Measurements from ENCODE around the gene ATP1B1. TPM values are rescaled to one million over a fixed set of nuclear protein-coding genes. Genes with fewer than 3 reads are reported as not detected.
A peak's percentile ranks its signal among the peaks of the same experiment; 100 is the strongest.

The ATP1B1 gene
- total and polyA plus RNA-seq, 2 experiments from 2014 or later: 51.0 to 73.4 TPM

GRCh38 chr1:169132512-169133227, 26.2 kb downstream of the ATP1B1 start:
- H3K9me3 Mint-ChIP-seq: no peaks in the 10 kb centered on the region
- Histone ChIP-seq H3K9me2 (ENCODE audit: insufficient read depth) (no peaks in the 10 kb centered on the region), H3K4me3 (no peak overlapping the region), H4K20me1 (replicated peaks; ENCODE audit: insufficient read depth) (0 out of 2 replicates have a peak, but pooled peaks cover 6% of the 10 kb centered on the region), H3K79me2 (replicated peaks; ENCODE audit: insufficient read depth) (no peaks in the 10 kb centered on the region), H3K27ac (ENCODE audit: low read depth) (no peak overlapping the region), H3K36me3 (ENCODE audit: insufficient read depth) (peaks cover 6% of the 10 kb centered on the region; the same call in 1 of the 2 replicates), H3F3A (replicated peaks; ENCODE audit: low read depth) (no peaks in the 10 kb centered on the region), H3K4me1 (ENCODE audit: insufficient read depth) (peaks cover 11% of the 10 kb centered on the region; the same call in 1 of the 2 replicates), H3K4me2 (no peak overlapping the region), H3K27me3 (ENCODE audit: insufficient read depth) (no peaks in the 10 kb centered on the region), H2AFZ (no peak overlapping the region)
- H3K27me3 Mint-ChIP-seq (ENCODE audit: insufficient read depth, low read depth, poor library complexity): peaks cover 2% of the 10 kb centered on the region
- ATAC-seq (no peak), DNase-seq (ENCODE audit: low spot score) (no peak)
- peak overlapping the region; percentile 77; the same call in 1 of the 2 replicates for H3K27ac Mint-ChIP-seq
- H3K36me3 Mint-ChIP-seq (ENCODE audit: low read depth): peaks cover 39% of the 10 kb centered on the region; the same call in 2 of the 3 replicates
- H3K4me1 Mint-ChIP-seq: peaks cover 28% of the 10 kb centered on the region
- no peak for TF ChIP-seq ZNF114 (CRISPR knock-in tag; IDR thresholded peaks at IDR 0.05)
- TF ChIP-seq EZH2 (IDR thresholded peaks at IDR 0.05; ENCODE audit: low read depth, unreplicated experiment): no peak
- TF ChIP-seq POLR2AphosphoS5 (IDR thresholded peaks at IDR 0.05; ENCODE audit: low read depth): no peak
- TF ChIP-seq, protein P1, sequence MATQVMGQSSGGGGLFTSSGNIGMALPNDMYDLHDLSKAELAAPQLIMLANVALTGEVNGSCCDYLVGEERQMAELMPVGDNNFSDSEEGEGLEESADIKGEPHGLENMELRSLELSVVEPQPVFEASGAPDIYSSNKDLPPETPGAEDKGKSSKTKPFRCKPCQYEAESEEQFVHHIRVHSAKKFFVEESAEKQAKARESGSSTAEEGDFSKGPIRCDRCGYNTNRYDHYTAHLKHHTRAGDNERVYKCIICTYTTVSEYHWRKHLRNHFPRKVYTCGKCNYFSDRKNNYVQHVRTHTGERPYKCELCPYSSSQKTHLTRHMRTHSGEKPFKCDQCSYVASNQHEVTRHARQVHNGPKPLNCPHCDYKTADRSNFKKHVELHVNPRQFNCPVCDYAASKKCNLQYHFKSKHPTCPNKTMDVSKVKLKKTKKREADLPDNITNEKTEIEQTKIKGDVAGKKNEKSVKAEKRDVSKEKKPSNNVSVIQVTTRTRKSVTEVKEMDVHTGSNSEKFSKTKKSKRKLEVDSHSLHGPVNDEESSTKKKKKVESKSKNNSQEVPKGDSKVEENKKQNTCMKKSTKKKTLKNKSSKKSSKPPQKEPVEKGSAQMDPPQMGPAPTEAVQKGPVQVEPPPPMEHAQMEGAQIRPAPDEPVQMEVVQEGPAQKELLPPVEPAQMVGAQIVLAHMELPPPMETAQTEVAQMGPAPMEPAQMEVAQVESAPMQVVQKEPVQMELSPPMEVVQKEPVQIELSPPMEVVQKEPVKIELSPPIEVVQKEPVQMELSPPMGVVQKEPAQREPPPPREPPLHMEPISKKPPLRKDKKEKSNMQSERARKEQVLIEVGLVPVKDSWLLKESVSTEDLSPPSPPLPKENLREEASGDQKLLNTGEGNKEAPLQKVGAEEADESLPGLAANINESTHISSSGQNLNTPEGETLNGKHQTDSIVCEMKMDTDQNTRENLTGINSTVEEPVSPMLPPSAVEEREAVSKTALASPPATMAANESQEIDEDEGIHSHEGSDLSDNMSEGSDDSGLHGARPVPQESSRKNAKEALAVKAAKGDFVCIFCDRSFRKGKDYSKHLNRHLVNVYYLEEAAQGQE (IDR thresholded peaks at IDR 0.05; ENCODE audit: unreplicated experiment): no peak
- H3K4me3 Mint-ChIP-seq: no peak overlapping the region

- peaks cover 3% of the 10 kb centered on the region; the same call in 1 of the 2 replicates for H3K36me3 ChIP-seq (ENCODE audit: insufficient read depth)
Observed at GRCh38 chr1:169133228-169133576, 26.7 kb downstream of the ATP1B1 start.

More at GRCh38 chr1:169133228-169133576, 26.7 kb downstream of the ATP1B1 start:
- peaks cover 2% of the 10 kb centered on the region for H3K27me3 Mint-ChIP-seq (ENCODE audit: insufficient read depth, low read depth, poor library complexity)
- Histone ChIP-seq H3F3A (replicated peaks; ENCODE audit: low read depth) (no peaks in the 10 kb centered on the region), H3K9me2 (ENCODE audit: insufficient read depth) (no peaks in the 10 kb centered on the region), H2AFZ (no peak overlapping the region), H3K27ac (ENCODE audit: low read depth) (no peak overlapping the region), H3K4me1 (ENCODE audit: insufficient read depth) (peaks cover 11% of the 10 kb centered on the region; the same call in 1 of the 2 replicates), H3K4me3 (no peak overlapping the region), H3K4me2 (no peak overlapping the region), H3K27me3 (ENCODE audit: insufficient read depth) (no peaks in the 10 kb centered on the region), H3K79me2 (replicated peaks; ENCODE audit: insufficient read depth) (no peaks in the 10 kb centered on the region), H4K20me1 (replicated peaks; ENCODE audit: insufficient read depth) (0 out of 2 replicates have a peak, but pooled peaks cover 6% of the 10 kb centered on the region)
- H3K4me1 Mint-ChIP-seq: peaks cover 28% of the 10 kb centered on the region
- no peak for TF ChIP-seq ZNF331 (CRISPR knock-in tag; IDR thresholded peaks at IDR 0.05; ENCODE audit: low read depth)
- no peak for DNase-seq (ENCODE audit: low spot score)
- peaks cover 34% of the 10 kb centered on the region; the same call in 2 of the 3 replicates for H3K36me3 Mint-ChIP-seq (ENCODE audit: low read depth)
- no peak overlapping the region for H3K27ac Mint-ChIP-seq
- no peak for ATAC-seq
- H3K4me3 Mint-ChIP-seq: no peak overlapping the region
- no peaks in the 10 kb centered on the region for H3K9me3 Mint-ChIP-seq

Data from GM23338 (cell line).